Duodenal mucosa (tissue), 2 donors: ENCODE results near the gene PSKH1.

Source experiments
- H3K27ac ChIP-seq: one replicate; pipeline ENCODE4 v1.7.0; 2013; ENCODE audit warnings: low read depth, low read length
- H3K27me3 ChIP-seq, 2 donors: one replicate each; pipeline ENCODE4 v1.7.0; 2013; ENCODE audit warnings: low read length in 2 of 2, control low read depth in 1 of 2; ENCODE audit not compliant: insufficient read depth in 2 of 2, control insufficient read depth in 1 of 2
- H3K36me3 ChIP-seq, 2 donors: one replicate each; pipeline ENCODE4 v1.7.0; 2013; ENCODE audit warnings: low read length in 2 of 2, control low read depth in 1 of 2; ENCODE audit not compliant: insufficient read depth in 2 of 2, control insufficient read depth in 1 of 2
- H3K4me1 ChIP-seq, 2 donors: one replicate each; pipeline ENCODE4 v1.7.0; 2013; ENCODE audit warnings: low read length in 2 of 2, control low read depth in 1 of 2; ENCODE audit not compliant: insufficient read depth in 2 of 2, control insufficient read depth in 1 of 2
- H3K4me3 ChIP-seq, 2 donors: one replicate each; pipeline ENCODE4 v1.7.0; 2013; ENCODE audit warnings: low read length in 2 of 2, low read depth in 1 of 2
- H3K9ac ChIP-seq, 2 donors: one replicate each; pipeline ENCODE4 v1.7.0; 2013; ENCODE audit warnings: low read length in 2 of 2, low read depth in 1 of 2
- H3K9me3 ChIP-seq, 2 donors: one replicate each; pipeline ENCODE4 v1.7.0; 2013; ENCODE audit warnings: low read length in 2 of 2, control low read depth in 1 of 2; ENCODE audit not compliant: control insufficient read depth in 1 of 2

The PSKH1 gene

DNA sequence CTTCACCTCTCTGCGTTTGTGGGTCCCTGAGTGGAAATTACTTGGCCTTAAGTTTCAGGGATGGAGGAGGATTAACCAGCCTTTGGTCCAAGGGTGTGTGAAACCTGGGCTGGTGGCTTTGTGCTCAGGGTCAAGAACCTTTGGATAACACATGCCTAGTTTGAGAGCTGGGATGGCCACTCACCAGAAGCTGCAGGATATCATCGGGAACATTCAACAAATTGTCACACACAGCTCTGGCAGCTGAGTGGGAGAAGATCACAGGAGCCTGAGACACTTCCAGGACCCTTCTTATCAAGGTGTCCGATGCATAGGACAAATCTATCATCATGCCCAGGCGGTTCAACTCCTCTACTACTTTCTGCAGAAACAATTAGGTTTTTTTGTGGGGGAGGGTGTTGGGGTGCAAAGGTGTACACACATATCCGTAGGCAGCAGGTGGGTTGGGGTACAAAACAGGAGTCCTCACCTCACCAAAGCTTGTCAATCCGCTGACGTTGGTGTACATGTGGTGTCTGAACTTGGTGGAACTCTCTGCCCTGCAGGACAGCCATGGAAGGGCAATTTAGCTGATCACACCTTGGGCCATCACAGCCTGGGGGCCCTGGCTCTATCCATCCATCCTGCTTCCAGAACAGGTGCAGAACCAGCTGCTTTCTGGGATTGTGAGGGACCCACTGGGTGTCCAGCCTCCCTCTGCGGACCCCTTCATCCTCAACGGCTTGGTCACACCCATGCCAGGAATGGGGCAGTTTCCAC is 84.6 kb downstream of the PSKH1 start:
- no peaks in the 10 kb centered on the region for H3K36me3 ChIP-seq
- H3K27ac ChIP-seq, result no peak overlapping the region
- H3K4me1 ChIP-seq, result no peaks in the 10 kb centered on the region
- peaks cover 0 to 8% of the 10 kb centered on the region in 2 donors for H3K27me3 ChIP-seq
- H3K9me3 ChIP-seq, result no peaks in the 10 kb centered on the region
- no peak overlapping the region for H3K9ac ChIP-seq
- no peak overlapping the region for H3K4me3 ChIP-seq
